Nephron (organoid): ENCODE measurements around the gene FSD1.

Experiments
- H3K27ac Mint-ChIP-seq, 3 experiments: 2 replicates each; pipeline ENCODE4 v1.8.0; 2020; ENCODE audit warnings: mixed read lengths in 3 of 3, mild to moderate bottlenecking in 2 of 3, moderate library complexity in 1 of 3
- H3K27me3 Mint-ChIP-seq: 2 replicates; pipeline ENCODE4 v1.8.0; 2021; ENCODE audit warnings: low read depth, mild to moderate bottlenecking, moderate library complexity, mixed read lengths
- H3K36me3 Mint-ChIP-seq: 2 replicates; pipeline ENCODE4 v1.8.0; 2020; ENCODE audit warnings: low read depth, mixed read lengths
- H3K4me1 Mint-ChIP-seq: 2 replicates; pipeline ENCODE4 v1.8.0; 2020; ENCODE audit warnings: mixed read lengths
- H3K4me3 Mint-ChIP-seq, 3 experiments: 2 replicates each; pipeline ENCODE4 v1.8.0; 2020; ENCODE audit warnings: mild to moderate bottlenecking in 3 of 3, mixed read lengths in 3 of 3, moderate library complexity in 2 of 3
- H3K9me3 Mint-ChIP-seq: 2 replicates; pipeline ENCODE4 v1.8.0; 2020; ENCODE audit warnings: mixed read lengths
- CTCF ChIP-seq, 3 experiments: fragments of 200-600 bp; sonication (generic); IDR thresholded peaks; one replicate each; pipeline ENCODE4 v1.5.0; 2021; ENCODE audit warnings: antibody characterized with exemption in 3 of 3; ENCODE audit not compliant: unreplicated experiment in 3 of 3

Gene FSD1

GRCh38 chr19:4366666-4367335, 62.4 kb downstream of the FSD1 start:
- no peaks in the 10 kb centered on the region for H3K27me3 Mint-ChIP-seq
- H3K4me1 Mint-ChIP-seq: peaks cover 37% of the 10 kb centered on the region
- H3K27ac Mint-ChIP-seq: peak overlapping the region in 1 of 3 experiments; percentile 11
- no peaks in the 10 kb centered on the region for H3K9me3 Mint-ChIP-seq
- no peak for TF ChIP-seq CTCF (IDR thresholded peaks at IDR 0.05; ENCODE audit: unreplicated experiment in 3 of 3)
- peaks cover 7% of the 10 kb centered on the region for H3K36me3 Mint-ChIP-seq
- H3K4me3 Mint-ChIP-seq: no peak overlapping the region

GRCh38 chr19:4367336-4367723, 62.9 kb downstream of the FSD1 start:
- Mint-ChIP-seq H3K36me3 (peaks cover 3% of the 10 kb centered on the region), H3K9me3 (no peaks in the 10 kb centered on the region), H3K27ac (peak overlapping the region in 1 of 3 experiments; percentile 11), H3K27me3 (no peaks in the 10 kb centered on the region), H3K4me1 (peaks cover 41% of the 10 kb centered on the region), H3K4me3 (no peak overlapping the region)
- TF ChIP-seq CTCF (IDR thresholded peaks at IDR 0.05; ENCODE audit: unreplicated experiment in 3 of 3): no peak

DNA sequence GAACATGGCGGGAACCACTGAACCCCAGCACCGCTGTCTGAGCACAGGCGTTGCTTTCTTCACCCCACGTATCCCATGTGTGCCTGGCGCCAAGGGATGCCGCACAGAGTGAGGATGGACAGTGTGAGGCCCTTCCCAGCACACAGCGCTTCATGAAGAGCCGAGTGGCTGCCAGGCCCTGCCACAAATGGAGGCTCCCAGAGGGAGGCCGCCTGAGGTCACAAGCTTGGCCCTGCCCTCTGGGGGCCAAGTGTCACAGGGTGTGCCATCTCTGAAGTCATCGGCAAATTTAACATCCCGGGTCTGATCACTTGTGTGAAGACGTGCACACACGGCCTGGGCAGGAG, 63.4 kb downstream of the FSD1 start:
- Mint-ChIP-seq H3K4me3 (peak overlapping the region in 1 of 3 experiments; percentile 21), H3K9me3 (no peaks in the 10 kb centered on the region), H3K4me1 (peaks cover 45% of the 10 kb centered on the region), H3K27ac (peak overlapping the region in 2 of 3 experiments; percentile 71 to 82), H3K27me3 (no peaks in the 10 kb centered on the region), H3K36me3 (peaks cover 3% of the 10 kb centered on the region)
- no peak for TF ChIP-seq CTCF (IDR thresholded peaks at IDR 0.05; ENCODE audit: unreplicated experiment in 3 of 3)

DNA sequence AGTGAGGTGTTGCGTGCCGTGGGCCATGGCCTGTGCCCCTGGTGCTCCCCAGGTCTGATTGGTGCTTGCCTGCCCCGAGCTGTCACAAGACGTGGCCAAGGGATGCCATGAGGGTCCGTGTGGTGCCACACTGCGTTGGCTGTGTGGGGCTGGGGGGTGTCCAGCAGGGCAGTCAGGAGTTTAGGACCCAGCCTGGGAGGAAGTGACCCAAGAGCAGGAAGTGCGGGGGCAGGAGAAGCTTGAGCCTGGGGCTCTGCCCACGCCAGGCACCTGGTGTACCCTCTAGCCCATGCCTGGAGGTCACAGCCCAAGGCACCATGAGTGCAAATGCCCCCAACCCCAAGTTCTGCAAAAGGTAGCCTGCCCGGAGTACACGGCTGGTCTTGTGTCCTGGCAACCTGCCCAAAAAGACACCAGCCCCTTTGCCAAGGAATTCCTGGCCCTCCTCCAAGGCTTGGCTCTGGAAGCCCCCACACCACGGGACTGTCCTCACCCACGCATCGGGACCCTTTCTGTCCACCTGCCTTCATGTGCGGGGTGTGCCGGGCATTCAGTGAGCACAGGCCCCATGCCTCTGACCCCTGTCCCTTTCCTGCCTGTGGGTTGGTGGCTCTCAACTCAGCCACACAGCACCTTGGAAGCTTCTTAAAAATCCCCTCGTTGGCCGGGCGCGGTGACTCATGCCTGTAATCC, 63.9 kb downstream of the FSD1 start:
- Mint-ChIP-seq H3K9me3 (no peaks in the 10 kb centered on the region), H3K27ac (peak overlapping the region; percentile 71 to 82 (median 81)), H3K4me3 (peak overlapping the region in 2 of 3 experiments; percentile 13 to 45), H3K27me3 (no peaks in the 10 kb centered on the region), H3K4me1 (peaks cover 45% of the 10 kb centered on the region), H3K36me3 (peaks cover 3% of the 10 kb centered on the region)
- TF ChIP-seq CTCF (IDR thresholded peaks at IDR 0.05; ENCODE audit: unreplicated experiment in 3 of 3): no peak

- H3K9me3 Mint-ChIP-seq: no peaks in the 10 kb centered on the region
- TF ChIP-seq CTCF (IDR thresholded peaks at IDR 0.05; ENCODE audit: unreplicated experiment in 3 of 3): no peak
- no peaks in the 10 kb centered on the region for H3K36me3 Mint-ChIP-seq
- peak overlapping the region in 1 of 3 experiments; percentile 45 for H3K4me3 Mint-ChIP-seq
- H3K27me3 Mint-ChIP-seq: no peaks in the 10 kb centered on the region
- H3K27ac Mint-ChIP-seq: peak overlapping the region; percentile 71 to 82 (median 81)
- H3K4me1 Mint-ChIP-seq: peaks cover 52% of the 10 kb centered on the region
Measured at GRCh38 chr19:4369109-4369887, 64.9 kb downstream of the FSD1 start.
